HL-60 (cell line): ENCODE measurements around the gene DIDO1.

Experiments
- DNase-seq, 2 experiments: peaks; one replicate each; pipeline ENCODE4 v3.0.0-alpha.2; 2010 to 2020; ENCODE audit warnings: low read depth in 1 of 2, low spot score in 1 of 2
- H3K27ac ChIP-seq: fragments of 250-450 bp; sonication (Bioruptor Pico); replicated peaks from 2 replicates; pipeline ENCODE4 v1.5.1; 2020; ENCODE audit warnings: mild to moderate bottlenecking, moderate library complexity
- H3K27me3 ChIP-seq: fragments of 250-450 bp; sonication (Bioruptor Pico); 2 replicates; pipeline ENCODE4 v1.5.1; 2021; ENCODE audit warnings: mild to moderate bottlenecking, moderate library complexity; ENCODE audit not compliant: insufficient read depth, poor library complexity, severe bottlenecking
- H3K4me3 ChIP-seq: replicated peaks from 2 replicates; pipeline ENCODE4 v1.5.1; 2011; ENCODE audit warnings: mild to moderate bottlenecking, control low read depth, low read length; ENCODE audit not compliant: insufficient read depth
- CTCF ChIP-seq: IDR thresholded peaks from one replicate; pipeline ENCODE4 v1.5.1; 2011; ENCODE audit warnings: low read length, control low read depth, inconsistent platforms; ENCODE audit not compliant: insufficient read depth
- GABPA ChIP-seq: IDR thresholded peaks from 2 replicates; pipeline ENCODE4 v1.6.1; 2012; ENCODE audit warnings: low read depth
- POLR2AphosphoS5 ChIP-seq: IDR thresholded peaks from 2 replicates; pipeline ENCODE4 v1.6.1; 2012; ENCODE audit warnings: low read depth
- REST ChIP-seq: IDR thresholded peaks from 2 replicates; pipeline ENCODE4 v1.6.1; 2012; ENCODE audit warnings: low read depth; ENCODE audit not compliant: insufficient replicate concordance
- SPI1 ChIP-seq: IDR thresholded peaks from 2 replicates; pipeline ENCODE4 v1.6.1; 2012; ENCODE audit warnings: low read depth, mild to moderate bottlenecking, borderline replicate concordance

DIDO1 gene

GRCh38 chr20:62831361-62831788 lies 94.9 kb downstream of the DIDO1 start:
- Histone ChIP-seq H3K4me3 (no peak overlapping the region), H3K27ac (no peak overlapping the region)
- no peak for DNase-seq

GRCh38 chr20:62830821-62831220 lies 95.5 kb downstream of the DIDO1 start:
- no peak for DNase-seq
- TF ChIP-seq SPI1 (no peak), GABPA (no peak), REST (no peak), POLR2AphosphoS5 (no peak), CTCF (no peak)
- H3K27me3 ChIP-seq: no peaks in the 10 kb centered on the region
- H3K27ac ChIP-seq: no peak overlapping the region
- no peak overlapping the region for H3K4me3 ChIP-seq

More at GRCh38 chr20:62831361-62831788, 94.9 kb downstream of the DIDO1 start:
- no peak for TF ChIP-seq SPI1
- TF ChIP-seq GABPA: no peak
- no peak for TF ChIP-seq CTCF
- TF ChIP-seq REST: no peak
- no peak for TF ChIP-seq POLR2AphosphoS5
- H3K27me3 ChIP-seq: no peaks in the 10 kb centered on the region

DNA sequence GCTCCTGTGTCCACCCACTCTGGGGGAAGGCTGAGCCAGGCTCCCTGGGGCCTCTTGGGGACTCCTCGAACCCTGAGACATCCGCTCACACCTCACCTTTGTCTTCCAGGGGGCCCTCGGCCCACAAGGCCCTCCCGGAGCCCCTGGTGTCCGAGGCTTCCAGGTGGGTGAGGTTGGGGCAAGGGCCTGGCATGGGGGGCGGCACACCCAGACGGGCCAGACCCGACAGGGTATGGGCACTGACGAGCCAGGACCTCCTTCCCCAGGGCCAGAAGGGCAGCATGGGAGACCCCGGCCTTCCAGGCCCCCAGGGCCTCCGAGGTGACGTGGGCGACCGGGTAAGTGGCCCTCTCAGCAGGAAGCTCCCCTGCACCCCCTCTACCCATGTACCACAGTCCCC lies 96.1 kb downstream of the DIDO1 start:
- Histone ChIP-seq H3K27ac (no peak overlapping the region), H3K4me3 (no peak overlapping the region), H3K27me3 (no peaks in the 10 kb centered on the region)
- no peak for TF ChIP-seq REST
- no peak for TF ChIP-seq SPI1
- no peak for TF ChIP-seq CTCF
- TF ChIP-seq GABPA: no peak
- no peak for TF ChIP-seq POLR2AphosphoS5
- DNase-seq: no peak
